GM10266 (cell line): Measurements from ENCODE around the gene BMF.
"Not testable (repeated sequence)": the region's sequence is repeated elsewhere in the genome, so short reads cannot be mapped to it uniquely, and the experiment has no call there.

Experiments
- DNase-seq: peaks from one replicate; pipeline ENCODE4 v3.0.0; 2012; ENCODE audit errors: extremely low spot score
- CTCF ChIP-seq: IDR thresholded peaks from 2 replicates; pipeline ENCODE4 v1.5.1; 2012; ENCODE audit warnings: mild to moderate bottlenecking, low read depth; ENCODE audit not compliant: control insufficient read depth, insufficient read depth; ENCODE audit errors: missing control alignments

BMF gene

GRCh38 chr15:40134885-40135284, 26.2 kb upstream of the BMF start:
- no peak for TF ChIP-seq CTCF
- DNase-seq: no peak

- no peak for TF ChIP-seq CTCF
- no peak for DNase-seq
Observed at GRCh38 chr15:40133544-40133943, 24.9 kb upstream of the BMF start.

- no peak for DNase-seq
- no peak for TF ChIP-seq CTCF
Observed at GRCh38 chr15:40130799-40131502, 22.3 kb upstream of the BMF start.

GRCh38 chr15:40130118-40130517, 21.4 kb upstream of the BMF start:
- no peak for DNase-seq
- no peak for TF ChIP-seq CTCF

- TF ChIP-seq CTCF: no peak
- DNase-seq: no peak
Observed at GRCh38 chr15:40128766-40129660, 20.3 kb upstream of the BMF start.

GRCh38 chr15:40125950-40126349, 17.3 kb upstream of the BMF start:
- DNase-seq: no peak
- TF ChIP-seq CTCF: no peak

GRCh38 chr15:40124807-40125285, 16.2 kb upstream of the BMF start:
- DNase-seq: not testable (repeated sequence)

GRCh38 chr15:40124333-40124732, 15.7 kb upstream of the BMF start:
- not testable (repeated sequence) for DNase-seq

- not testable (repeated sequence) for DNase-seq
Observed at GRCh38 chr15:40123863-40124262, 15.2 kb upstream of the BMF start.

GRCh38 chr15:40122989-40123388, 14.3 kb upstream of the BMF start:
- DNase-seq: not testable (repeated sequence)
